MM.1S (cell line): ENCODE measurements around the gene PTPRN2.

Experiments used
- CTCF ChIP-seq: fragments of 300-600 bp; sonication (generic); IDR thresholded peaks from 2 replicates; pipeline ENCODE4 v1.5.1; 2016; ENCODE audit warnings: antibody characterized with exemption, low read length, mixed read lengths
- EZH2 ChIP-seq: fragments of 300-600 bp; sonication (generic); optimal IDR thresholded peaks from 2 replicates; pipeline ENCODE3; 2017; ENCODE audit warnings: low read depth, mild to moderate bottlenecking, antibody characterized with exemption, low read length, mixed read lengths
- EZH2phosphoT487 ChIP-seq: fragments of 300-600 bp; sonication (generic); IDR thresholded peaks from 2 replicates; pipeline ENCODE4 v1.6.1; 2018; ENCODE audit warnings: antibody characterized with exemption, low read length

DNA sequence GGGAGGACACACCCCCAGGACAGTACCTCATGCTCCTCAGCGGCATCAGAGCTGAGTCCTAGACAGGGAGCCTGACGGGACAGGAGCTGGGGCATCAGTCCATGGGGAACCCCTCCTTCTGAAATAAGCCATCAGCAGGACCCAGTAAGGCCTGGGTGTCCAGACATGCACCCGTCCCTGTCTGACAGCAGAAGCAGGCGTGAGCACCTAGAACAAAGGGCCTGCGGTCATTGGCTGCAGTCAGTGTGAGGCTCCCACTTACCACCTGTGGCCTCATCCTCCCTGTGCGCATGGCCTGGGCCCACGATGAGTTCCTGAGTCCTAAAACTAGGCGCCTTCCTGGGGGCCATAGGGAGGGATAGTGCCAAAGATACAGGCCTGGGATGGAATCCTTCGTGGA is 484.7 kb downstream of the PTPRN2 start:
- TF ChIP-seq CTCF (no peak), EZH2phosphoT487 (no peak), EZH2 (no peak)
